IMR-90 (cell line): ENCODE measurements around the gene PLCZ1. TPM values are rescaled to one million over a fixed set of nuclear protein-coding genes. Genes with fewer than 3 reads are reported as not detected.

Source experiments
- ATAC-seq: fragments of 200-7000 bp; cut with Tn5 transposase; 2 replicates; pipeline ENCODE4 v1.9.1; 2020; ENCODE audit warnings: low read depth, mild to moderate bottlenecking, moderate library complexity
- BruUV-seq: library from RNA; stranded (reverse); fragments of 400-500 nt; replicated peaks from 2 replicates; lab custom pipeline; 2021; lab: Mats Ljungman, UMichigan
- CTCF ChIA-PET: fragments of 300-600 bp; formaldehyde crosslinking; extraction: SDS; loops from one replicate; lab custom pipeline; 2021; ENCODE audit warnings: antibody characterized with exemption; lab: Yijun Ruan, JAX
- POLR2A ChIA-PET: fragments of 300-600 bp; sonication (Branson Sonifier 250); formaldehyde crosslinking; loops from one replicate; lab custom pipeline; 2022; ENCODE audit warnings: antibody characterized with exemption; ENCODE audit not compliant: unreplicated experiment; lab: Charles Lee
- DNase-seq: peaks from one replicate; pipeline ENCODE4 v3.0.0; 2013
- H2AFZ ChIP-seq: replicated peaks from 2 replicates; pipeline ENCODE3; 2013; ENCODE audit warnings: low read length, mild to moderate bottlenecking; ENCODE audit not compliant: poor library complexity
- H2AK5ac ChIP-seq: 2 replicates; pipeline ENCODE4 v1.6.1; 2013; ENCODE audit warnings: low read depth, low read length, inconsistent platforms
- H2AK9ac ChIP-seq: replicated peaks from 2 replicates; pipeline ENCODE3; 2013; ENCODE audit warnings: mild to moderate bottlenecking, low read depth, low read length, moderate library complexity; ENCODE audit not compliant: poor library complexity
- H2BK120ac ChIP-seq: 2 replicates; pipeline ENCODE4 v1.6.1; 2013; ENCODE audit warnings: low read depth, low read length, inconsistent platforms
- H2BK15ac ChIP-seq: 3 replicates; pipeline ENCODE4 v1.6.1; 2013; ENCODE audit warnings: low read depth, low read length, inconsistent platforms
- H2BK20ac ChIP-seq: 2 replicates; pipeline ENCODE4 v1.6.1; 2013; ENCODE audit warnings: low read depth, mild to moderate bottlenecking, inconsistent platforms, low read length, moderate library complexity
- H2BK5ac ChIP-seq: 2 replicates; pipeline ENCODE4 v1.6.1; 2013; ENCODE audit warnings: mild to moderate bottlenecking, low read depth, low read length, inconsistent platforms; ENCODE audit not compliant: poor library complexity, severe bottlenecking
- H3K14ac ChIP-seq: replicated peaks from 2 replicates; pipeline ENCODE4 v1.6.1; 2013; ENCODE audit warnings: low read depth, low read length, inconsistent platforms
- H3K18ac ChIP-seq: 2 replicates; pipeline ENCODE4 v1.6.1; 2013; ENCODE audit warnings: low read depth, low read length, control low read depth
- H3K23ac ChIP-seq: 2 replicates; pipeline ENCODE4 v1.6.1; 2013; ENCODE audit warnings: low read depth, low read length, inconsistent platforms
- H3K27ac ChIP-seq: 2 replicates; pipeline ENCODE4 v1.5.1; 2013; ENCODE audit warnings: mild to moderate bottlenecking, control low read depth, low read length; ENCODE audit not compliant: insufficient read depth
- H3K27me3 ChIP-seq: 2 replicates; pipeline ENCODE4 v1.6.1; 2013; ENCODE audit warnings: low read length; ENCODE audit not compliant: control insufficient read depth, insufficient read depth
- H3K36me3 ChIP-seq: 2 replicates; pipeline ENCODE4 v1.6.1; 2013; ENCODE audit warnings: low read length, mixed read lengths; ENCODE audit not compliant: control insufficient read depth, insufficient read depth
- H3K4ac ChIP-seq: 2 replicates; pipeline ENCODE4 v1.6.1; 2013; ENCODE audit warnings: low read depth, low read length, inconsistent platforms
- H3K4me1 ChIP-seq: 2 replicates; pipeline ENCODE4 v1.6.1; 2013; ENCODE audit warnings: low read length, mixed read lengths; ENCODE audit not compliant: control insufficient read depth, insufficient read depth
- H3K4me2 ChIP-seq: 2 replicates; pipeline ENCODE4 v1.6.1; 2013; ENCODE audit warnings: low read depth, mild to moderate bottlenecking, control low read depth, low read length, moderate library complexity
- H3K4me3 ChIP-seq: 2 replicates; pipeline ENCODE4 v1.5.1; 2013; ENCODE audit warnings: low read depth, mild to moderate bottlenecking, control low read depth, low read length, moderate library complexity; ENCODE audit not compliant: insufficient read depth
- H3K56ac ChIP-seq: 2 replicates; pipeline ENCODE4 v1.6.1; 2013; ENCODE audit warnings: low read length, inconsistent platforms; ENCODE audit not compliant: insufficient read depth; ENCODE audit errors: extremely low read depth
- H3K79me1 ChIP-seq, 2 experiments: 2 replicates each; pipeline ENCODE4 v1.6.1; 2013; ENCODE audit warnings: low read length in 2 of 2, inconsistent platforms in 1 of 2, low read depth in 1 of 2
- H3K9ac ChIP-seq: 2 replicates; pipeline ENCODE4 v1.6.1; 2013; ENCODE audit warnings: low read depth, low read length, control low read depth
- H3K9me1 ChIP-seq: 2 replicates; pipeline ENCODE4 v1.6.1; 2013; ENCODE audit warnings: low read length, inconsistent platforms; ENCODE audit not compliant: insufficient read depth
- H3K9me3 ChIP-seq: 2 replicates; pipeline ENCODE4 v1.6.1; 2013; ENCODE audit warnings: low read length; ENCODE audit not compliant: control insufficient read depth, insufficient read depth
- H4K20me1 ChIP-seq: 2 replicates; pipeline ENCODE4 v1.6.1; 2013; ENCODE audit warnings: low read length, inconsistent platforms; ENCODE audit not compliant: insufficient read depth
- H4K5ac ChIP-seq: 2 replicates; pipeline ENCODE4 v1.6.1; 2013; ENCODE audit warnings: mild to moderate bottlenecking, low read depth, low read length, control low read depth
- H4K8ac ChIP-seq, 2 experiments: 2 replicates each; pipeline ENCODE4 v1.6.1; 2013; ENCODE audit warnings: low read depth in 2 of 2, low read length in 2 of 2, control low read depth in 1 of 2, inconsistent platforms in 1 of 2
- H4K91ac ChIP-seq: 2 replicates; pipeline ENCODE4 v1.6.1; 2013; ENCODE audit warnings: low read depth, low read length, inconsistent platforms; ENCODE audit not compliant: insufficient read depth
- BHLHE40 ChIP-seq: fragments of 150-350 bp; IDR thresholded peaks from 2 replicates; pipeline ENCODE4 v1.6.1; 2016; ENCODE audit warnings: mild to moderate bottlenecking, low read depth, low read length
- CEBPB ChIP-seq: IDR thresholded peaks from 2 replicates; pipeline ENCODE4 v1.6.1; 2012; ENCODE audit warnings: low read depth, low read length, improper control_type of control experiment
- MAFK ChIP-seq: IDR thresholded peaks from 2 replicates; pipeline ENCODE4 v1.6.1; 2012; ENCODE audit warnings: low read depth, low read length, improper control_type of control experiment
- RCOR1 ChIP-seq: IDR thresholded peaks from 2 replicates; pipeline ENCODE4 v1.6.1; 2012; ENCODE audit warnings: mild to moderate bottlenecking, low read length, improper control_type of control experiment; ENCODE audit not compliant: insufficient replicate concordance
- USF2 ChIP-seq: fragments of 150-350 bp; IDR thresholded peaks from 2 replicates; pipeline ENCODE4 v1.6.1; 2017; ENCODE audit warnings: mild to moderate bottlenecking, antibody characterized with exemption, low read length, low read depth
- WGBS, 2 experiments: methylation state at CpG; one replicate each; pipeline versions ENCODE4 v1.1.5 to v1.1.7; 2013; ENCODE audit warnings: missing lambda C conversion rate in 2 of 2; ENCODE audit not compliant: insufficient read length in 1 of 2; ENCODE audit errors: extremely low coverage in 2 of 2; 5-methylcytosine and 5-hydroxymethylcytosine counted together
- dilution Hi-C: fragments of 300-500 bp; cut with HindIII; formaldehyde crosslinking; loops from one replicate; pipeline ENCODE4 v1.14.3; 2018; ENCODE audit warnings: low sequenced_read_pairs; ENCODE audit not compliant: unreplicated experiment
- in situ Hi-C: fragments of 300-500 bp; cut with MboI; formaldehyde crosslinking; loops from 3 replicates; pipeline ENCODE4 v1.14.3; 2019; ENCODE audit warnings: low sequenced_read_pairs, inconsistent platforms, mixed read lengths
- intact Hi-C: fragments of 100-400 bp; cut with micrococcal nuclease; formaldehyde crosslinking; loops from 2 replicates; pipeline ENCODE4 v1.10.0; 2022
- polyA plus RNA-seq, 3 experiments: library from polyadenylated mRNA; depleted of rRNA; stranded (reverse); fragments of >200 nt; gene quantifications; 2 replicates each; pipeline ENCODE4 v1.2.3, GENCODE V29; 2012; ENCODE audit warnings: low replicate concordance in 1 of 3
- total RNA-seq: library from RNA; depleted of rRNA; stranded (reverse); fragments of >200 nt; gene quantifications from 2 replicates; pipeline ENCODE4 v1.2.3, GENCODE V29; 2012

PLCZ1 gene
- total and polyA plus RNA-seq, 2 of the 4 experiments (the other 2 are of a cell fraction), result not detected

DNA sequence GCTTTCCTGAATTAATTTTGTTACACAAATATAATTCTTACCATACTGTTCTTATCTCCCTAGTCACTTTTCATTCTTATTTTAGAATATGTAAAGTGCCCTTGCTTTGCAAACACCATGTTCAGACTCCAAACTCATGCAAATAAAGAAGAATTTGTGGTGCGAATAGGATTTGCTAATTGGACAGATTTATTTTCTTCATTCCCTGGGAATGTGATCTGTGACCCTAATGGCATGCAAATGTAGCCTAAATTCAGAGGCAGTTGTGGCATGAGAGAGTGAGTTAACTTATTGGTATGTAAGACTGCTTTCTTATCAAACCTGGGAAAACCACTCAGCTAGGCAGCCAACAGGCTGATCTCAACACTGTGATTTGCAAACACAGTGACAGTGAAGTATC, 10.1 kb upstream of the PLCZ1 start:
- POLR2A ChIA-PET, result no interaction called here
- Histone ChIP-seq H4K5ac (no peak overlapping the region), H2BK5ac (peak overlapping the region; percentile 62), H3K9me3 (no peaks in the 10 kb centered on the region), H3K23ac (no peak overlapping the region), H3K56ac (no peak overlapping the region), H2AK5ac (no peak overlapping the region), H3K14ac (no peak overlapping the region), H2AK9ac (no peak overlapping the region), H3K27me3 (no peaks in the 10 kb centered on the region), H4K8ac (no peak overlapping the region; a peak in 1 of 4 replicates), H3K9ac (no peak overlapping the region), H3K4me2 (no peak overlapping the region), H3K27ac (no peak overlapping the region), H3K4ac (no peak overlapping the region), H2BK15ac (no peak overlapping the region), H2AFZ (no peak overlapping the region), H2BK20ac (no peak overlapping the region), H4K20me1 (no peaks in the 10 kb centered on the region), H3K79me1 (no peaks in the 10 kb centered on the region), H3K4me1 (peaks cover 14% of the 10 kb centered on the region), H3K9me1 (peaks cover 14% of the 10 kb centered on the region), H3K4me3 (no peak overlapping the region), H4K91ac (no peak overlapping the region), H3K18ac (no peak overlapping the region), H2BK120ac (no peak overlapping the region), H3K36me3 (no peaks in the 10 kb centered on the region)
- peak; percentile 89 for ATAC-seq
- peak; percentile 95 for DNase-seq
- intact Hi-C loops, result loop anchor here (1.0 to 5.0 kb wide), 3 partner anchors 101 to 366 kb away; no protein-coding TSS in a partner anchor
- no CpG with 5 or more reads among the region's 1 CpG for WGBS, 2 experiments
- CTCF ChIA-PET, result interaction anchor here (1.3 kb wide), 1 partner anchor 19 kb away, joined by 3 read pairs; no protein-coding TSS in a partner anchor
- BruUV-seq, result no TSS peak
- in situ Hi-C loops, result no loop called here
- TF ChIP-seq USF2, result no peak
- no peak for TF ChIP-seq RCOR1
- 0 out of 2 replicates have a peak, but pooled peaks have one; percentile 20 for TF ChIP-seq MAFK
- peak; percentile 45; the same call in 1 of the 2 replicates for TF ChIP-seq BHLHE40
- no peak; the same call in 1 of the 2 replicates for TF ChIP-seq CEBPB
- dilution Hi-C loops, result no loop called here
